ENCODE results near the gene LCE2A.
"Not testable (repeated sequence)": the region's sequence is repeated elsewhere in the genome, so short reads cannot be mapped to it uniquely, and the experiment has no call there.

LCE2A gene

GRCh38 chr1:152683846-152684245 is 14.3 kb upstream of the LCE2A start:
- Histone ChIP-seq H3K9me3 (replicated peaks; ENCODE audit: low read length) (no peaks in the 10 kb centered on the region), H3K4me1 (ENCODE audit: control insufficient read depth, insufficient read depth, low read length) (no peaks in the 10 kb centered on the region), H3K9ac (ENCODE audit: low read depth, low read length) (no peak overlapping the region)

GRCh38 chr1:152685823-152686222 is 12.3 kb upstream of the LCE2A start, which contains the start of gene LCE2B:
LCE2B (plus strand) TSS chr1:152686123; CDS start chr1:152686844, 721 bp downstream.
- H3K27me3 ChIP-seq (ENCODE audit: control insufficient read depth, insufficient read depth, low read length); H3K4me2 ChIP-seq (ENCODE audit: low read length); H3K9ac ChIP-seq (ENCODE audit: low read depth, low read length); H3K4me3 ChIP-seq (ENCODE audit: low read length); H3K4me1 ChIP-seq (ENCODE audit: control insufficient read depth, insufficient read depth, low read length); H3K9me3 ChIP-seq (replicated peaks; ENCODE audit: low read length); H3K36me3 ChIP-seq (ENCODE audit: insufficient read depth, low read length): not testable (repeated sequence)

More at GRCh38 chr1:152683846-152684245, 14.3 kb upstream of the LCE2A start:
- Histone ChIP-seq H3K4me3 (ENCODE audit: low read length) (no peak overlapping the region), H3K36me3 (ENCODE audit: insufficient read depth, low read length) (no peaks in the 10 kb centered on the region), H3K4me2 (ENCODE audit: low read length) (no peak overlapping the region), H3K27me3 (ENCODE audit: control insufficient read depth, insufficient read depth, low read length) (peaks cover 15% of the 10 kb centered on the region)

GRCh38 chr1:152699746-152700145 is 1.6 kb downstream of the LCE2A start:
- Histone ChIP-seq H3K4me2 (ENCODE audit: low read length) (no peak overlapping the region), H3K9ac (ENCODE audit: low read depth, low read length) (no peak overlapping the region), H3K36me3 (ENCODE audit: insufficient read depth, low read length) (no peaks in the 10 kb centered on the region), H3K27me3 (ENCODE audit: control insufficient read depth, insufficient read depth, low read length) (peaks cover 4% of the 10 kb centered on the region), H3K9me3 (replicated peaks; ENCODE audit: low read length) (no peaks in the 10 kb centered on the region), H3K4me1 (ENCODE audit: control insufficient read depth, insufficient read depth, low read length) (no peaks in the 10 kb centered on the region), H3K4me3 (ENCODE audit: low read length) (no peak overlapping the region)

GRCh38 chr1:152707860-152708259 is 9.7 kb downstream of the LCE2A start, which contains the start of gene LCE4A:
LCE4A (plus strand) TSS chr1:152708160; CDS start chr1:152709076, 916 bp downstream.
- Histone ChIP-seq H3K9me3 (replicated peaks; ENCODE audit: low read length) (no peaks in the 10 kb centered on the region), H3K9ac (ENCODE audit: low read depth, low read length) (no peak within 1 kb of the TSS), H3K27me3 (ENCODE audit: control insufficient read depth, insufficient read depth, low read length) (peaks cover 7% of the 10 kb centered on the region), H3K36me3 (ENCODE audit: insufficient read depth, low read length) (no peaks in the 10 kb centered on the region), H3K4me1 (ENCODE audit: control insufficient read depth, insufficient read depth, low read length) (no peaks in the 10 kb centered on the region), H3K4me2 (ENCODE audit: low read length) (no peak within 1 kb of the TSS), H3K4me3 (ENCODE audit: low read length) (no peak within 1 kb of the TSS)

GRCh38 chr1:152718238-152718637 is 20.1 kb downstream of the LCE2A start:
- Histone ChIP-seq H3K36me3 (ENCODE audit: insufficient read depth, low read length) (no peaks in the 10 kb centered on the region), H3K4me2 (ENCODE audit: low read length) (no peak overlapping the region), H3K9ac (ENCODE audit: low read depth, low read length) (no peak overlapping the region), H3K27me3 (ENCODE audit: control insufficient read depth, insufficient read depth, low read length) (peaks cover 14% of the 10 kb centered on the region), H3K4me3 (ENCODE audit: low read length) (no peak overlapping the region), H3K4me1 (ENCODE audit: control insufficient read depth, insufficient read depth, low read length) (no peaks in the 10 kb centered on the region), H3K9me3 (replicated peaks; ENCODE audit: low read length) (no peaks in the 10 kb centered on the region)

- Histone ChIP-seq H3K27me3 (ENCODE audit: control insufficient read depth, insufficient read depth, low read length) (peaks cover 7% of the 10 kb centered on the region), H3K9ac (ENCODE audit: low read depth, low read length) (no peak overlapping the region), H3K36me3 (ENCODE audit: insufficient read depth, low read length) (no peaks in the 10 kb centered on the region), H3K4me3 (ENCODE audit: low read length) (no peak overlapping the region), H3K9me3 (replicated peaks; ENCODE audit: low read length) (no peaks in the 10 kb centered on the region), H3K4me2 (ENCODE audit: low read length) (no peak overlapping the region), H3K4me1 (ENCODE audit: control insufficient read depth, insufficient read depth, low read length) (no peaks in the 10 kb centered on the region)
Observed at GRCh38 chr1:152725261-152725660, 27.1 kb downstream of the LCE2A start.

GRCh38 chr1:152728986-152729385 is 30.8 kb downstream of the LCE2A start:
- Histone ChIP-seq H3K36me3 (ENCODE audit: insufficient read depth, low read length) (no peaks in the 10 kb centered on the region), H3K9me3 (replicated peaks; ENCODE audit: low read length) (no peaks in the 10 kb centered on the region), H3K4me3 (ENCODE audit: low read length) (no peak overlapping the region), H3K4me2 (ENCODE audit: low read length) (no peak overlapping the region), H3K9ac (ENCODE audit: low read depth, low read length) (no peak overlapping the region), H3K27me3 (ENCODE audit: control insufficient read depth, insufficient read depth, low read length) (peaks cover 7% of the 10 kb centered on the region), H3K4me1 (ENCODE audit: control insufficient read depth, insufficient read depth, low read length) (no peaks in the 10 kb centered on the region)

- no peaks in the 10 kb centered on the region for H3K9me3 ChIP-seq (replicated peaks; ENCODE audit: low read length)
- no peak overlapping the region for H3K9ac ChIP-seq (ENCODE audit: low read depth, low read length)
- peaks cover 13% of the 10 kb centered on the region for H3K27me3 ChIP-seq (ENCODE audit: control insufficient read depth, insufficient read depth, low read length)
Observed at GRCh38 chr1:152735648-152736047, 37.5 kb downstream of the LCE2A start.

GRCh38 chr1:152737997-152738396 is 39.9 kb downstream of the LCE2A start:
- Histone ChIP-seq H3K36me3 (ENCODE audit: insufficient read depth, low read length) (no peaks in the 10 kb centered on the region), H3K4me1 (ENCODE audit: control insufficient read depth, insufficient read depth, low read length) (no peaks in the 10 kb centered on the region), H3K9ac (ENCODE audit: low read depth, low read length) (no peak overlapping the region), H3K27me3 (ENCODE audit: control insufficient read depth, insufficient read depth, low read length) (peaks cover 10% of the 10 kb centered on the region), H3K4me3 (ENCODE audit: low read length) (no peak overlapping the region), H3K4me2 (ENCODE audit: low read length) (no peak overlapping the region), H3K9me3 (replicated peaks; ENCODE audit: low read length) (no peaks in the 10 kb centered on the region)

More at GRCh38 chr1:152735648-152736047, 37.5 kb downstream of the LCE2A start:
- no peak overlapping the region for H3K4me3 ChIP-seq (ENCODE audit: low read length)
- H3K4me1 ChIP-seq (ENCODE audit: control insufficient read depth, insufficient read depth, low read length): no peaks in the 10 kb centered on the region
- no peak overlapping the region for H3K4me2 ChIP-seq (ENCODE audit: low read length)
- H3K36me3 ChIP-seq (ENCODE audit: insufficient read depth, low read length): no peaks in the 10 kb centered on the region

GRCh38 chr1:152739841-152740240 is 41.7 kb downstream of the LCE2A start:
- Histone ChIP-seq H3K27me3 (ENCODE audit: control insufficient read depth, insufficient read depth, low read length) (peaks cover 10% of the 10 kb centered on the region), H3K36me3 (ENCODE audit: insufficient read depth, low read length) (no peaks in the 10 kb centered on the region)

GRCh38 chr1:152741656-152742055 is 43.5 kb downstream of the LCE2A start:
- H3K4me3 ChIP-seq (ENCODE audit: low read length): no peak overlapping the region
- no peaks in the 10 kb centered on the region for H3K9me3 ChIP-seq (replicated peaks; ENCODE audit: low read length)
- no peaks in the 10 kb centered on the region for H3K36me3 ChIP-seq (ENCODE audit: insufficient read depth, low read length)
- no peak overlapping the region for H3K4me2 ChIP-seq (ENCODE audit: low read length)
- H3K27me3 ChIP-seq (ENCODE audit: control insufficient read depth, insufficient read depth, low read length): peaks cover 6% of the 10 kb centered on the region
- H3K9ac ChIP-seq (ENCODE audit: low read depth, low read length): no peak overlapping the region
- H3K4me1 ChIP-seq (ENCODE audit: control insufficient read depth, insufficient read depth, low read length): no peaks in the 10 kb centered on the region

More at GRCh38 chr1:152739841-152740240, 41.7 kb downstream of the LCE2A start:
- no peaks in the 10 kb centered on the region for H3K4me1 ChIP-seq (ENCODE audit: control insufficient read depth, insufficient read depth, low read length)
- no peak overlapping the region for H3K9ac ChIP-seq (ENCODE audit: low read depth, low read length)
- no peak overlapping the region for H3K4me3 ChIP-seq (ENCODE audit: low read length)
- no peak overlapping the region for H3K4me2 ChIP-seq (ENCODE audit: low read length)
- no peaks in the 10 kb centered on the region for H3K9me3 ChIP-seq (replicated peaks; ENCODE audit: low read length)

- no peaks in the 10 kb centered on the region for H3K9me3 ChIP-seq (replicated peaks; ENCODE audit: low read length)
- H3K27me3 ChIP-seq (ENCODE audit: control insufficient read depth, insufficient read depth, low read length): peaks cover 4% of the 10 kb centered on the region
- no peaks in the 10 kb centered on the region for H3K4me1 ChIP-seq (ENCODE audit: control insufficient read depth, insufficient read depth, low read length)
- H3K36me3 ChIP-seq (ENCODE audit: insufficient read depth, low read length): no peaks in the 10 kb centered on the region
- no peak overlapping the region for H3K4me3 ChIP-seq (ENCODE audit: low read length)
- no peak overlapping the region for H3K4me2 ChIP-seq (ENCODE audit: low read length)
- H3K9ac ChIP-seq (ENCODE audit: low read depth, low read length): no peak overlapping the region
Observed at GRCh38 chr1:152743371-152744145, 45.4 kb downstream of the LCE2A start.
